Measurements from ENCODE around the gene MYORG. TPM values are rescaled to one million over a fixed set of nuclear protein-coding genes. Genes with fewer than 3 reads are reported as not detected.

MYORG gene
- total RNA-seq, 1 experiment from 2014 or later: 2.4 TPM

DNA sequence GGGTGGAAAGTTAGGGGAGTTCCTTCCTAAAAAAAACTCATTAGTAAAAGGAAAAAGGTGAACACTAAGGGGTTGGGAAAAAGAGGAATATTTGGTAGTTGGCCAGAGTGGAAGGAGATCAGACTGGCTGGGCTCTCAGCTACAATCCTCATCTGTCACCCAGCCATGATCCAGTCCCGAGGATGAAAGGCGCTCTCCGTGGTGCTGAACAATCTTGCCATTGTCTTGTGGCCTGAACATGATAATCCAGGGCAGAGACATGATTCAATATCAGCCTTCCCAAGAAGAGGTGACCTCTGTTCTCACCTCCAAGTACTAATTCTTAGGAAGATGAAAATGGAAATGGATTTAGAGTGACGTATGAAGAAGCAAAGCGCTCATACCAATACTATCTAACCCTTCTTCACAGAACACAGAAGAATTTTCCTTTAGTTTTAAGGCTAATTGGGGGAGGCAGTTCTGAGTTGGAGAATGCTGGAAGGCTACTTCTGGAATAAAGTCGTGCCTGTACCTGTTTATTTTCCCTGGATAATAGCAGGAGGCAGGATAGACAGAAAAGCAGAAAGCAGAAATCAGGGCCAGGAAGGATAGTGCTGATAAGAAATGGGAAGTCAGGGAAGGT is 36.6 kb upstream of the MYORG start:
- TF ChIP-seq, protein P1, sequence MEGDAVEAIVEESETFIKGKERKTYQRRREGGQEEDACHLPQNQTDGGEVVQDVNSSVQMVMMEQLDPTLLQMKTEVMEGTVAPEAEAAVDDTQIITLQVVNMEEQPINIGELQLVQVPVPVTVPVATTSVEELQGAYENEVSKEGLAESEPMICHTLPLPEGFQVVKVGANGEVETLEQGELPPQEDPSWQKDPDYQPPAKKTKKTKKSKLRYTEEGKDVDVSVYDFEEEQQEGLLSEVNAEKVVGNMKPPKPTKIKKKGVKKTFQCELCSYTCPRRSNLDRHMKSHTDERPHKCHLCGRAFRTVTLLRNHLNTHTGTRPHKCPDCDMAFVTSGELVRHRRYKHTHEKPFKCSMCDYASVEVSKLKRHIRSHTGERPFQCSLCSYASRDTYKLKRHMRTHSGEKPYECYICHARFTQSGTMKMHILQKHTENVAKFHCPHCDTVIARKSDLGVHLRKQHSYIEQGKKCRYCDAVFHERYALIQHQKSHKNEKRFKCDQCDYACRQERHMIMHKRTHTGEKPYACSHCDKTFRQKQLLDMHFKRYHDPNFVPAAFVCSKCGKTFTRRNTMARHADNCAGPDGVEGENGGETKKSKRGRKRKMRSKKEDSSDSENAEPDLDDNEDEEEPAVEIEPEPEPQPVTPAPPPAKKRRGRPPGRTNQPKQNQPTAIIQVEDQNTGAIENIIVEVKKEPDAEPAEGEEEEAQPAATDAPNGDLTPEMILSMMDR (IDR thresholded peaks at IDR 0.05; ENCODE audit: unreplicated experiment): no peak
- Mint-ChIP-seq H3K27ac (ENCODE audit: low read depth, unreplicated experiment) (no peak overlapping the region), H3K36me3 (ENCODE audit: insufficient read depth, unreplicated experiment) (peaks cover 12% of the 10 kb centered on the region), H3K27me3 (ENCODE audit: insufficient read depth, unreplicated experiment) (no peaks in the 10 kb centered on the region), H3K4me1 (ENCODE audit: insufficient read depth, unreplicated experiment) (no peaks in the 10 kb centered on the region), H3K9me3 (ENCODE audit: unreplicated experiment) (no peaks in the 10 kb centered on the region), H3K4me3 (ENCODE audit: unreplicated experiment) (no peak overlapping the region)
- intact Hi-C loops (cut with micrococcal nuclease): no loop called here
- CTCF ChIA-PET: interaction anchor here (0.6 to 6.6 kb wide), 5 partner anchors 9 to 221 kb away, joined by 3 to 59 read pairs (median 3); no protein-coding TSS in a partner anchor
- no TSS peak for BruUV-seq (replicated peaks)
- DNase-seq (ENCODE audit: unreplicated experiment): peak; percentile 74
- POLR2A ChIA-PET: no interaction called here

- no TSS peak for BruUV-seq (replicated peaks)
- POLR2A ChIA-PET: no interaction called here
- TF ChIP-seq, protein P1 (IDR thresholded peaks at IDR 0.05; ENCODE audit: unreplicated experiment): no peak
- intact Hi-C loops (cut with micrococcal nuclease): no loop called here
- peaks cover 12% of the 10 kb centered on the region for H3K36me3 Mint-ChIP-seq (ENCODE audit: insufficient read depth, unreplicated experiment)
- H3K9me3 Mint-ChIP-seq (ENCODE audit: unreplicated experiment): no peaks in the 10 kb centered on the region
- no peak overlapping the region for H3K27ac Mint-ChIP-seq (ENCODE audit: low read depth, unreplicated experiment)
- no peaks in the 10 kb centered on the region for H3K4me1 Mint-ChIP-seq (ENCODE audit: insufficient read depth, unreplicated experiment)
- CTCF ChIA-PET: interaction anchor here (6.6 kb wide), 1 partner anchor 8 kb away, joined by 59 read pairs; no protein-coding TSS in a partner anchor
- no peak for DNase-seq (ENCODE audit: unreplicated experiment)
- no peaks in the 10 kb centered on the region for H3K27me3 Mint-ChIP-seq (ENCODE audit: insufficient read depth, unreplicated experiment)
- H3K4me3 Mint-ChIP-seq (ENCODE audit: unreplicated experiment): no peak overlapping the region
Measured at GRCh38 chr9:34412336-34412735, 35.6 kb upstream of the MYORG start.

- BruUV-seq (replicated peaks): no TSS peak
- intact Hi-C loops (cut with micrococcal nuclease): no loop called here
- DNase-seq (ENCODE audit: unreplicated experiment): no peak
- no peaks in the 10 kb centered on the region for H3K27me3 Mint-ChIP-seq (ENCODE audit: insufficient read depth, unreplicated experiment)
- H3K27ac Mint-ChIP-seq (ENCODE audit: low read depth, unreplicated experiment): no peak overlapping the region
- H3K4me1 Mint-ChIP-seq (ENCODE audit: insufficient read depth, unreplicated experiment): no peaks in the 10 kb centered on the region
- TF ChIP-seq, protein P1 (IDR thresholded peaks at IDR 0.05; ENCODE audit: unreplicated experiment): no peak
- POLR2A ChIA-PET: interaction anchor here (0.8 kb wide), 1 partner anchor 115 kb away, joined by 4 read pairs; no protein-coding TSS in a partner anchor
- peaks cover 6% of the 10 kb centered on the region for H3K36me3 Mint-ChIP-seq (ENCODE audit: insufficient read depth, unreplicated experiment)
- CTCF ChIA-PET: interaction anchor here (0.6 to 2.6 kb wide), 8 partner anchors 23 to 194 kb away, joined by 3 to 15 read pairs (median 8); no protein-coding TSS in a partner anchor
- no peak overlapping the region for H3K4me3 Mint-ChIP-seq (ENCODE audit: unreplicated experiment)
- no peaks in the 10 kb centered on the region for H3K9me3 Mint-ChIP-seq (ENCODE audit: unreplicated experiment)
Measured at GRCh38 chr9:34409154-34409553, 32.5 kb upstream of the MYORG start.

DNA sequence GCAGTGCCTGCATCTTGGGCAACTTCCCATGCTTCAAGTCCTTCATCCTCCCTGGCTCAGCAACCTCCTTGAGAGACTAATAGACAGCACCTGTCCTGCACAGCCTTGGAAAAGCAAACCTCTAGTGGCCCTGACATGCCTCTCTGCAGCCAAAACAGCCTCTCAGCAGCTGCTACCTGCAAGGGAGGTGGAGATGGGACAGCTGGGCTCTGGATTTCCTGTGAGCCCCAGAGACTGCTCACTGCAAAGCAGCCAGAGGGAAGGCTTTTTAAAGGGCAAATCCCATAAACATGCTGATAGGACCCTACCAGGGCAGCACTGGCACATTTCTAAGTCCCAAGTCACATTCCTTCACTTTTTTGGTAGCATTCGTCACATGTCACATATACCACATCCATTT is 31.5 kb upstream of the MYORG start:
- TF ChIP-seq, protein P1 (IDR thresholded peaks at IDR 0.05; ENCODE audit: unreplicated experiment): no peak
- Mint-ChIP-seq H3K36me3 (ENCODE audit: insufficient read depth, unreplicated experiment) (peaks cover 7% of the 10 kb centered on the region), H3K4me1 (ENCODE audit: insufficient read depth, unreplicated experiment) (no peaks in the 10 kb centered on the region), H3K27me3 (ENCODE audit: insufficient read depth, unreplicated experiment) (no peaks in the 10 kb centered on the region), H3K27ac (ENCODE audit: low read depth, unreplicated experiment) (no peak overlapping the region), H3K9me3 (ENCODE audit: unreplicated experiment) (no peaks in the 10 kb centered on the region), H3K4me3 (ENCODE audit: unreplicated experiment) (no peak overlapping the region)
- CTCF ChIA-PET: interaction anchor here (1.7 kb wide), 1 partner anchor 93 kb away, joined by 4 read pairs; no protein-coding TSS in a partner anchor
- BruUV-seq (replicated peaks): no TSS peak
- intact Hi-C loops (cut with micrococcal nuclease): no loop called here
- DNase-seq (ENCODE audit: unreplicated experiment): no peak
- POLR2A ChIA-PET: no interaction called here

Measured in MCF 10A (cell line).